Stimulated activated CD8-positive, alpha-beta memory T cell treated with anti-CD3 and anti-CD28 coated beads, Interleukin-15, amount 100 ng/mL, for 48 hours (primary cell): ENCODE measurements around the gene RYR1.
"Not testable (repeated sequence)": the region's sequence is repeated elsewhere in the genome, so short reads cannot be mapped to it uniquely, and the experiment has no call there.

ENCODE experiments used
- DNase-seq, 2 donors: peaks; one replicate each; pipeline ENCODE4 v3.0.0-alpha.2; 2020; ENCODE audit warnings: low read depth in 2 of 2

Gene RYR1

DNA sequence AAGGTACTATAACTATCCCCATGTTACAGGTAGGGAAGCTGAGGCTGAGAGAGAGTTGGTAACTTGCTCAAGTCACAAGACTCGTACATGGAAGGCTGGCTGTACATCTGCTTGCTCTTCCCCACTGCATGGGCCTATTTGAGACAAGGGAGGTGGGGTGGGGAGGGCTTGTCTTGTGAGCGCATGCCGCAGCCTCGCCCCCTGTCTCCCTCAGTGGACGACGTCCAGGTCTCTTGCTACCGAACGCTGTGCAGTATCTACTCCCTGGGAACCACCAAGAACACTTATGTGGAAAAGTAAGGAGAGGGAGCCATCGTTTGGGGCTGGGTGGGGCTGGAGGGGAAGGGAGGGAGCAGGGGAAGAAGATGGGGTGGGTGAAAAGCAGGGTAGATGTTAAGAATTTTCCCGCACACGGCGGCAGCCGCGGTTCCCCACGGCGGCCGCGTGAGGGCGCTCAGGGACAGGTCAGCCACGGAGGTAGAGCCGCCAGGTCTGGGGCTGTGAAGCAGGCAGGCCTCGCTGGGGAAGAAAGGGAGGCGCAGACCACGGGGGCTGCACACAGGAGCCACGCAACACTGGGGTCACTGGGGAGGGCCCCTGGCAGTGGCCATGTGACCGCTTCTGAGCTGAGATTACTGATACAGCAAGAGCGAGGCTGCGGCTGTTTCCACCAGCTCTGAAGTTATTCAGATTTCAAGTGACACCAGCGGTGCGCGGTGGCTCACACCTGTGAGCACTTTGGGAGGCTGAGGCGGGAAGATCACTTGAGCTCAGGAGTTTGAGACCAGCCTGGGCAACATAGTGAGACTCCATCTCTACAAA, 81.5 kb downstream of the RYR1 start:
- peak; percentile 45 to 59 for DNase-seq

GRCh38 chr19:38515896-38516295, 82.4 kb downstream of the RYR1 start:
- no peak for DNase-seq

- DNase-seq, result no peak
Observed at GRCh38 chr19:38516802-38517201, 83.3 kb downstream of the RYR1 start.

DNA sequence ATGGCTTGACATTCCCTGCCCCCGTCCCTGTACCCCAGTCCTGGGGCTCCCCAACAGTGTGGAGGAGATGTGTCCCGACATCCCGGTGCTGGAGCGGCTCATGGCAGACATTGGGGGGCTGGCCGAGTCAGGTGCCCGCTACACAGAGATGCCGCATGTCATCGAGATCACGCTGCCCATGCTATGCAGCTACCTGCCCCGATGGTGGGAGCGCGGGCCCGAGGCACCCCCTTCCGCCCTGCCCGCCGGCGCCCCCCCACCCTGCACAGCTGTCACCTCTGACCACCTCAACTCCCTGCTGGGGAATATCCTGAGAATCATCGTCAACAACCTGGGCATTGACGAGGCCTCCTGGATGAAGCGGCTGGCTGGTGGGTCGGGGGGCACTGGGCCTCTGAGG, 83.8 kb downstream of the RYR1 start:
- DNase-seq, result no peak

DNA sequence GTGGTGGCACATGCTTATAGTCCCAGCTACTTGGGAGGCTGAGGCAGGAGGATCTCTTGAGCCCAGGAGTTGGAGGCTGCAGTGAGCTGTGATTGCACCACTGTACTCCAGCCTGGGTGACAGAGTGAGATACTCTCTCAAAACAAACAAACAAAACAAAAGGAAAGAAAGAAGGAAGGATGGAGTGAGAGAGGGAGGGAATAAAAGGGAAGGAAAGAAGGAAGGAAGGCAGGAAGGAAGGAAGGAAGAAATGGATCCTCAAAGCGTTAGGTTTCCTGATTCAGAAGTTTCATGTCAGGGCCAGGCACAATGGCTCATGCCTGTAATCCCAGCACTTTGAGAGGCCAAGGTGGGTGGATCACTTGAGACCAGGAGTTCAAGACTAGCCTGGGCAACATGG, 84.5 kb downstream of the RYR1 start:
- DNase-seq, result not testable (repeated sequence)

DNA sequence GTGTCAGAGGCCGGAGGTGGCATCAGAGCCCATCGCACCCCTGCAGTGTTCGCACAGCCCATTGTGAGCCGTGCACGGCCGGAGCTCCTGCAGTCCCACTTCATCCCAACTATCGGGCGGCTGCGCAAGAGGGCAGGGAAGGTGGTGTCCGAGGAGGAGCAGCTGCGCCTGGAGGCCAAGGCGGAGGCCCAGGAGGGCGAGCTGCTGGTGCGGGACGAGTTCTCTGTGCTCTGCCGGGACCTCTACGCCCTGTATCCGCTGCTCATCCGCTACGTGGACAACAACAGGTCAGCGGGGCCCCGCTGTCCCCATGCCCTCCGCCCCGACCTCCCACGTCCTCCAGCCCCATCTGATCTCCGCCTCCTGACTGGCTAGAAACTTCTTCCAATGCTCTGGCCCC, 85.7 kb downstream of the RYR1 start:
- DNase-seq, result no peak

GRCh38 chr19:38519988-38520387, 86.5 kb downstream of the RYR1 start:
- no peak for DNase-seq

GRCh38 chr19:38522915-38523314, 89.4 kb downstream of the RYR1 start:
- DNase-seq, result no peak

DNA sequence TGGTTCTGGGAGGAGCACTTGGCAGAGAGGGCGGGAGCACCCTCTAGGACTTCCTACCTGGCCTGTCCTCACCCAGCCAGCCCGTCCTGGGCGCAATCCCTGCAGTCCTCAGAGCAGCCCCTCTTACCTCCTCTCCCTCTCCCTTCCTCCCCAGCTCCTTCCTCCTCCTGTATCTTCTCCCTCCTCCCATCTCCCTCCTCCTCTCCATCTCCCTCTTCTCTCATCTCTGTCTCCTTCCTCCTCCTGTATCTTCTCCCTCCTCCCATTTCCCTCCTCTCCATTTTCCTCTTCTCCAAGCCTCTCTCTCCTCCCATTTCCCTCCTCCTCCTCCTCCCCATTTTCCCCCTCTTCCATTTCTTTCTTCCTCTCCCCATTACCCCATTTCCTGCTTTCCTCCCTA, 89.8 kb downstream of the RYR1 start:
- no peak for DNase-seq

GRCh38 chr19:38524369-38524768, 90.9 kb downstream of the RYR1 start:
- no peak for DNase-seq

DNA sequence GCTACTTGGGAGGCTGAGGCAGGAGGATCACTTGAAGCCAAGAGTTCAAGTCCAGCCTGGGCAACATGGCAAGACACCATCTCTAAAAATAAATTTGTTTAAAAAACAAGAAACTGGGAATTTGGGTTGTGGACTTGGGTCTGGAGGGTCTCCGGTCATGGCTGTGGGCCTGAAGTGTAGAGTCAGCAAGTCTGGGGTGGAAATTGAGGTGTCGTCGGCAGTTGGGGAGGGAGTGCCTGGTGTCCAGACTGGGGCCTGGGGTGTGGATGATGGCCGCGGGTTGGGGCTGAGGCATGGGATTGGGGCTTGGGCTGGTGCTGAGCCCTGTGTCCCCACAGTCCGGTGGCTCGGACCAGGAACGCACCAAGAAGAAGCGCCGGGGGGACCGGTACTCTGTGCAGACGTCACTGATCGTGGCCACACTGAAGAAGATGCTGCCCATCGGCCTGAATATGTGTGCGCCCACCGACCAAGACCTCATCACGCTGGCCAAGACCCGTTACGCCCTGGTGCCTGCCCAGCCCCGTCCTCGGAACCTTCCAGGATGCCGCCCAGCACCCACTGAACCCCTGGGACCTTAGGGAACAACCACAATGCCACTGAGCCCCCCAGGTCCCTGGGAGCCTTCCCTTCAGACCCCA, 91.6 kb downstream of the RYR1 start:
- no peak for DNase-seq

DNA sequence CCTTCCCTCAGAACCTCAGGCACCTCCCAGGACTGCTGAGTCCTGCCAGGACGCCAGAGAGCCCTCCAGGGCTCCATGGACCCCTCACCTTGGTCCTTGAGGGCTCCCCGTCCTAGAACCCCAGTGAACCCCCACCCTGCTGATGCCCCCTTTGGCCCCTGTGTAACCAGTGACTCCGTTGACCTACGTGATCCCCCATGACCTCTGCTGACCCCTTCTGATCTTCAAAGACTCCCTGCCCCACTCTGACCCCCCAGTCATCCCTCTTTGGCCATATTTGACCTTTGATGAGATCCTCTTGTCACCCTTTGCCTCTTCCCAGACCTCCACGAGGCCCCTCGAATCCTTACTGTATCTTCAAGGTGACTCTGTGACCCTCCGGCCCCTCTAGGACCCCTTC, 92.9 kb downstream of the RYR1 start:
- no peak for DNase-seq

DNA sequence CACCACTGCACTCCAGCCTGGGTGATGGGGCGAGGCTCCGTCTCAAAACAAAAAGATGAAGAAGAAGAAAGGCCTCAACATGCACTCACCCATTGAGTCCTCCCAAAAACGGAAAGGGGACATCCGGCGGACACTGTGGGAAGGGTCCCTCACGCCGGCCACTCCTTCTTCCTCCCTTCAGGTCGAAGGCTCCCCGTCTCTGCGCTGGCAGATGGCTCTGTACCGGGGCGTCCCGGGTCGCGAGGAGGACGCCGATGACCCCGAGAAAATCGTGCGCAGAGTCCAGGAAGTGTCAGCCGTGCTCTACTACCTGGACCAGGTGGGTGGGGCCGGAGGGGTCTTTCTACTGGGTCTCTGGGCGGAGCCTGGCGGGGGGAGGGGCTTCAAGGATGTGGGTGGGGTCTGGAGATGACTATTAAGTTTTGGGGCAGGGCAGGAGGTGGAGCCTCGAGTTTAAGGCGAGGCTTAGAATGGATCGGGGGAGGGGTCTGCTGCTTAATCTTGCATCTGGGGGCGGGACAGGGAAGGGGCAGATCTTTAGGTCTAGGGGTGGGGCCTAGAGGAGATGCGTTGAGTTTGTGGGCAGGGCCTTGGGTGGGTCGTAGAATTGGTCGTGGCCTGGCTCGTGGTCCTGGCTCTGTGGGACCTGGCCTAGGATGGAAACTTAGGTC, 94.1 kb downstream of the RYR1 start:
- DNase-seq, result no peak

GRCh38 chr19:38528213-38528755, 94.8 kb downstream of the RYR1 start:
- DNase-seq, result no peak

DNA sequence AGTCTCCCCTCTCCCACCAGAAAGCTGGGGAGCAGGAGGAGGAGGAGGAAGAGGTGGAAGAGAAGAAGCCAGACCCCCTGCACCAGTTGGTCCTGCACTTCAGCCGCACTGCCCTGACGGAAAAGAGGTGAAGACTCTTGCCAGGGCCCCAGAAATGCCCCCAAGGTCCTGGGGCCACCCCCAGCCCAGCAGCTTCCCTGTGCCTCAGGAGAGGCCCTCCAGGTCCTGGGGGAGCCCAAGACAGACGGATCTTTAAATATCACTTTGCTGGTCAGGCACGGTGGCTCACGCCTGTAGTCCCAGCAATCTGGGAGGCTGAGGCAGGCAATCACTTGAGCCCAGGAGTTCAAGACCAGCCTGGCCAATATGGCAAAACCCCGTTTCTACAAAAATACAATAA, 95.4 kb downstream of the RYR1 start:
- DNase-seq, result no peak

DNA sequence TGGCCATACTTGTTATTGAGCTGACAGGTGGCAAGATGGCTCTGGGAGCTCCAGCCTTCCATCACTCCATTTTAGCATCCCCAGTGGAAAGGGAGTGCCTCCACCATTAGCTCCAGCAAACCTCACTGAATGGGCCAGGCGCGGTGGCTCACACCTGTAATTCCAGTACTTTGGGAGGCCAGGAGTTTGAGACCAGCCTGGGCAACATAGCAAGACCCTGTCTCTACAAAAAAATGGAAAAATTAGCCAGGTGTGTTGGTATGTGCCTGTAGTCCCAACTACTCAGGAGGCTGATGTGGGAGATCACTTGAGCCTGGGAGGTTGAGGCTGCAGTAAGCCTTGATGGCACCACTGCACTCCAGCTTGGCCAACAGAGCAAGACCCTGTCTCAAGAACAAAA, 98.0 kb downstream of the RYR1 start:
- no peak for DNase-seq

DNA sequence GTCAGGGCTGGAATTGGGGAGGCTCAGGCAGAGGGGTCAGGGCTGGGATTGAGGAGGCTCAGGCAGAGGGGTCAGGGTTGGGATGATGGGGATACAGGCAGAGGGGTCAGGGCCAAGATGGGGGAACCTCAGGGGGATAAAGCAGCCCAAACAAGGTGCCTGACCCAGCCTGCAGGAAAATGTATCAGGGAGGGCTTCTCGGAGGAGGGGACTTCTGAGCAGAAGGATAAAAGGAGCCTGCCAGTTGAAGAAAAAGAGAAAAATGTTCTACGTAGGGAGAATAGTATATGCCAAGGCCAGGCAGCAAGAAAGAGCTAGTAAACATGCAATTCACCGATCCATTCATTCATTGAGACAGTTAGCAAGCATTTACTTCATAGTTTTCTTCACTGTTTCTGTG, 99.4 kb downstream of the RYR1 start:
- DNase-seq, result no peak

- DNase-seq, result no peak
Observed at GRCh38 chr19:38534574-38534973, 101.1 kb downstream of the RYR1 start.

DNA sequence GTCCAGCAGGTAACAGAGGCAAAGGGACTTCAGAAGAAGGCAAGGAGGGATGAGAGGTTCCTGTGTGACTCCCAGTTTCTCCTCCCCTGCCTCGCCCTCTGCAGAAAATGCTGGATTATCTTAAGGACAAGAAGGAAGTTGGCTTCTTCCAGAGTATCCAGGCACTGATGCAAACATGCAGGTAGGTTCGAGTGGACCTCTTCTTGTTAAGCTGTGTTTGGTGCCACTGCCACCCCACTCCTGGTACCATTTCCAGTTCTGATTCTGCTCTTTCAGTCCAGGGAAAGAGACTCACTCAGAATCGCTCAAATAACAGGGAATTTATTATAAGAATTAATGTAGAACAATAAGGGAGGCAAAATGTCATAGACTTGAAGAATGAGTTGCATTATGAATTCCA, 101.7 kb downstream of the RYR1 start:
- DNase-seq, result no peak

DNA sequence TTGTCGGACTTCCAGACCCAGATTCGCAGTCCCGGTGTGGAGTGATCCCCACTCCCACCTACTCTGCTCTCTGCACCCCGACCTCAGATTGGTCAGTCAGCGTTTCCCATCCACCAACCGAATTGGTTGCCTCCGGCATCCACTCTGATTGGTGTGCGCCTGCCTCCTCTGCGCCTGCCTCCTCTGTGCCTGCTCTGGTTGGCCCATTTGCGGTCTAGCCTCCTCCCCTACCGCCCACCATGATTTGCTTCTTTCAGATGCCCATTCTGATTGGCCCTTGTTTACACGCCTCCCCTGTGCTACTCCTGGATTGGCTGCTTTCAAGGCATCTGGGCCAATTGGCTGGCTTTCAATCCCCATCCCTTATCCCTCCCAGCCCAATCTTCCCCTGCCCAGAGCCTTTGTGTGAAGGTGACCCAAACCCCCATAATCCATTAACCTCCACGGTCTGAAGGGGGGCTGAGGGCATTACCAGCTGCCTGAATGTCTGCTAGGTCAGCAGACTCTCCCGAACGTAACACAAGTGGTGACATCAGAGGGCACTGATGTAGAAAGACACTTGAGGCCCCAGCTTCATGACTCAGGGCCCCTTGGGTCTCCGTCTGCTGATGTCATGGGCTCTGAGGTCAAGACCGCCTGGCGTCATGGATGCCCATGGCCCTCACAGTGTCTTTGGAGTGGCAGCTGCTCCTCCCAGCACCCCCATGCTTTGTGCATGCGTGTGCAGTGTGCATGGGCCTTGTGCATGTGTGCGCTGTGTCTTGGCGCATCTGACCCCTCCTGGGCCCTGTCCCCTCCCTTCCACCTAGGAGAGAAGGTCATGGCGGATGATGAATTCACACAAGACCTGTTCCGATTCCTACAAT, 103.8 kb downstream of the RYR1 start:
- no peak for DNase-seq

GRCh38 chr19:38538386-38538785, 104.9 kb downstream of the RYR1 start:
- no peak for DNase-seq
